WTC11 (cell line): ENCODE measurements around the gene MNT. TPM values are rescaled to one million over a fixed set of nuclear protein-coding genes. Genes with fewer than 3 reads are reported as not detected.

Experiments used
- ATAC-seq: fragments of 200-7000 bp; cut with Tn5 transposase; 2 replicates; pipeline ENCODE4 v1.10.0; 2021; ENCODE audit warnings: mild to moderate bottlenecking, moderate library complexity
- CTCF ChIA-PET: fragments of 300-600 bp; sonication (Branson Sonifier 250); formaldehyde crosslinking; loops from one replicate; lab custom pipeline; 2021; ENCODE audit warnings: antibody characterized with exemption; lab: Charles Lee
- POLR2A ChIA-PET: fragments of 350-600 bp; sonication (Branson Sonifier 250); formaldehyde crosslinking; loops from one replicate; lab custom pipeline; 2021; ENCODE audit warnings: antibody characterized with exemption; lab: Charles Lee
- DNase-seq: peaks from one replicate; pipeline ENCODE4 v3.0.0; 2021; ENCODE audit warnings: low spot score
- H3K27ac Mint-ChIP-seq: 2 replicates; pipeline ENCODE4 v1.8.0; 2021; ENCODE audit warnings: mixed read lengths
- H3K27me3 Mint-ChIP-seq: 2 replicates; pipeline ENCODE4 v1.8.0; 2021; ENCODE audit warnings: low read depth, mild to moderate bottlenecking, moderate library complexity, mixed read lengths
- H3K36me3 Mint-ChIP-seq: 2 replicates; pipeline ENCODE4 v1.8.0; 2021; ENCODE audit warnings: mixed read lengths
- H3K4me1 Mint-ChIP-seq: 2 replicates; pipeline ENCODE4 v1.8.0; 2022; ENCODE audit warnings: mixed read lengths
- H3K4me3 Mint-ChIP-seq: 2 replicates; pipeline ENCODE4 v1.8.0; 2021; ENCODE audit warnings: mild to moderate bottlenecking, moderate library complexity, mixed read lengths
- H3K9me3 Mint-ChIP-seq: 2 replicates; pipeline ENCODE4 v1.8.0; 2021; ENCODE audit warnings: mixed read lengths
- ATF1 ChIP-seq: sonication (generic); formaldehyde crosslinking; IDR thresholded peaks from 2 replicates; pipeline ENCODE4 v1.8.1; 2023; ENCODE audit warnings: mild to moderate bottlenecking, moderate library complexity, missing genetic modification reagents
- CREB1 ChIP-seq: sonication (generic); formaldehyde crosslinking; IDR thresholded peaks from 2 replicates; pipeline ENCODE4 v1.8.0; 2023; ENCODE audit warnings: mild to moderate bottlenecking, missing genetic modification reagents
- E2F4 ChIP-seq: sonication (generic); formaldehyde crosslinking; IDR thresholded peaks from 2 replicates; pipeline ENCODE4 v1.8.1; 2022; ENCODE audit warnings: low read depth, mild to moderate bottlenecking, moderate library complexity, missing genetic modification reagents, borderline replicate concordance
- ETV6 ChIP-seq: sonication (generic); formaldehyde crosslinking; IDR thresholded peaks from 2 replicates; pipeline ENCODE4 v1.8.1; 2022; ENCODE audit warnings: mild to moderate bottlenecking, missing genetic modification reagents
- FOXK1 ChIP-seq: sonication (generic); formaldehyde crosslinking; IDR thresholded peaks from 2 replicates; pipeline ENCODE4 v1.8.0; 2022; ENCODE audit warnings: mild to moderate bottlenecking, moderate library complexity, missing genetic modification reagents
- GRHL2 ChIP-seq: fragments of 250-450 bp; sonication (Bioruptor Pico); IDR thresholded peaks from 2 replicates; pipeline ENCODE4 v1.8.0; 2022; ENCODE audit warnings: mild to moderate bottlenecking, moderate library complexity; ENCODE audit not compliant: insufficient replicate concordance, severe bottlenecking
- HMGA2 ChIP-seq: fragments of 250-450 bp; sonication (Bioruptor Pico); IDR thresholded peaks from 2 replicates; pipeline ENCODE4 v1.4.0; 2021; ENCODE audit warnings: mild to moderate bottlenecking, moderate library complexity
- RELA ChIP-seq: sonication (generic); formaldehyde crosslinking; IDR thresholded peaks from 2 replicates; pipeline ENCODE4 v1.8.1; 2022; ENCODE audit warnings: missing genetic modification reagents, mild to moderate bottlenecking, borderline replicate concordance
- RORB ChIP-seq: fragments of 250-450 bp; sonication (Bioruptor Pico); IDR thresholded peaks from 2 replicates; pipeline ENCODE4 v1.9.0; 2021; ENCODE audit warnings: mild to moderate bottlenecking
- SMAD4 ChIP-seq: sonication (generic); formaldehyde crosslinking; IDR thresholded peaks from 2 replicates; pipeline ENCODE4 v1.8.0; 2022; ENCODE audit warnings: mild to moderate bottlenecking, missing genetic modification reagents
- SOX15 ChIP-seq: fragments of 250-450 bp; sonication (Bioruptor Pico); IDR thresholded peaks from 2 replicates; pipeline ENCODE4 v1.9.0; 2021; ENCODE audit warnings: mild to moderate bottlenecking
- TEAD4 ChIP-seq: sonication (generic); formaldehyde crosslinking; IDR thresholded peaks from 2 replicates; pipeline ENCODE4 v1.8.0; 2022; ENCODE audit warnings: mild to moderate bottlenecking, missing genetic modification reagents
- ZNF138 ChIP-seq: sonication (generic); formaldehyde crosslinking; conservative IDR thresholded peaks from 2 replicates; pipeline ENCODE4 v1.8.1; 2022; ENCODE audit warnings: mild to moderate bottlenecking, moderate library complexity, missing genetic modification reagents
- ZNF232 ChIP-seq: sonication (generic); formaldehyde crosslinking; IDR thresholded peaks from 2 replicates; pipeline ENCODE4 v1.8.0; 2022; ENCODE audit warnings: mild to moderate bottlenecking, missing genetic modification reagents
- ZNF396 ChIP-seq: fragments of 250-450 bp; sonication (Bioruptor Pico); IDR thresholded peaks from 2 replicates; pipeline ENCODE4 v1.8.0; 2021; ENCODE audit warnings: mild to moderate bottlenecking, moderate library complexity, borderline replicate concordance
- total RNA-seq: library from RNA; stranded (reverse); gene quantifications from 3 replicates; pipeline ENCODE4 v1.2.3, GENCODE V29; 2021
- TF ChIP-seq, protein P1 (sequence below): sonication (generic); formaldehyde crosslinking; IDR thresholded peaks from 2 replicates; pipeline ENCODE4 v1.8.0; 2023; ENCODE audit warnings: missing genetic modification reagents, mild to moderate bottlenecking, borderline replicate concordance
- TF ChIP-seq, protein P2 (sequence below): sonication (generic); formaldehyde crosslinking; IDR thresholded peaks from 2 replicates; pipeline ENCODE4 v1.8.1; 2022; ENCODE audit warnings: missing genetic modification reagents, borderline replicate concordance

The MNT gene
- total RNA-seq, 1 experiment from 2014 or later: 21.6 TPM

- TF ChIP-seq E2F4 (no peak), ZNF396 (CRISPR knock-in tag) (no peak), ZNF138 (CRISPR knock-in tag) (no peak), RORB (CRISPR knock-in tag) (no peak)
Measured at GRCh38 chr17:2394775-2395201, 6.1 kb downstream of the MNT start (continued).

- H3K4me3 Mint-ChIP-seq: peak overlapping the region; percentile 79
- H3K9me3 Mint-ChIP-seq: no peaks in the 10 kb centered on the region
- no peaks in the 10 kb centered on the region for H3K36me3 Mint-ChIP-seq
- H3K27me3 Mint-ChIP-seq: no peaks in the 10 kb centered on the region
- ChIA-PET POLR2A (interaction anchor here (1.8 to 2.2 kb wide), 2 partner anchors 8 to 22 kb away, joined by 7 to 13 read pairs; no protein-coding TSS in a partner anchor), CTCF (interaction anchor here (0.6 to 5.2 kb wide), 5 partner anchors 7 to 355 kb away, joined by 3 to 84 read pairs (median 6); no protein-coding TSS in a partner anchor)
- H3K27ac Mint-ChIP-seq: peak overlapping the region; percentile 96
- peaks cover 46% of the 10 kb centered on the region for H3K4me1 Mint-ChIP-seq
- no peak for TF ChIP-seq CREB1
- no peak for TF ChIP-seq RELA (CRISPR knock-in tag)
- TF ChIP-seq ETV6: no peak
- no peak for TF ChIP-seq ZNF232
- TF ChIP-seq SMAD4 (CRISPR knock-in tag): no peak
- TF ChIP-seq GRHL2 (CRISPR knock-in tag): no peak
- TF ChIP-seq HMGA2: no peak
- TF ChIP-seq, protein P1, sequence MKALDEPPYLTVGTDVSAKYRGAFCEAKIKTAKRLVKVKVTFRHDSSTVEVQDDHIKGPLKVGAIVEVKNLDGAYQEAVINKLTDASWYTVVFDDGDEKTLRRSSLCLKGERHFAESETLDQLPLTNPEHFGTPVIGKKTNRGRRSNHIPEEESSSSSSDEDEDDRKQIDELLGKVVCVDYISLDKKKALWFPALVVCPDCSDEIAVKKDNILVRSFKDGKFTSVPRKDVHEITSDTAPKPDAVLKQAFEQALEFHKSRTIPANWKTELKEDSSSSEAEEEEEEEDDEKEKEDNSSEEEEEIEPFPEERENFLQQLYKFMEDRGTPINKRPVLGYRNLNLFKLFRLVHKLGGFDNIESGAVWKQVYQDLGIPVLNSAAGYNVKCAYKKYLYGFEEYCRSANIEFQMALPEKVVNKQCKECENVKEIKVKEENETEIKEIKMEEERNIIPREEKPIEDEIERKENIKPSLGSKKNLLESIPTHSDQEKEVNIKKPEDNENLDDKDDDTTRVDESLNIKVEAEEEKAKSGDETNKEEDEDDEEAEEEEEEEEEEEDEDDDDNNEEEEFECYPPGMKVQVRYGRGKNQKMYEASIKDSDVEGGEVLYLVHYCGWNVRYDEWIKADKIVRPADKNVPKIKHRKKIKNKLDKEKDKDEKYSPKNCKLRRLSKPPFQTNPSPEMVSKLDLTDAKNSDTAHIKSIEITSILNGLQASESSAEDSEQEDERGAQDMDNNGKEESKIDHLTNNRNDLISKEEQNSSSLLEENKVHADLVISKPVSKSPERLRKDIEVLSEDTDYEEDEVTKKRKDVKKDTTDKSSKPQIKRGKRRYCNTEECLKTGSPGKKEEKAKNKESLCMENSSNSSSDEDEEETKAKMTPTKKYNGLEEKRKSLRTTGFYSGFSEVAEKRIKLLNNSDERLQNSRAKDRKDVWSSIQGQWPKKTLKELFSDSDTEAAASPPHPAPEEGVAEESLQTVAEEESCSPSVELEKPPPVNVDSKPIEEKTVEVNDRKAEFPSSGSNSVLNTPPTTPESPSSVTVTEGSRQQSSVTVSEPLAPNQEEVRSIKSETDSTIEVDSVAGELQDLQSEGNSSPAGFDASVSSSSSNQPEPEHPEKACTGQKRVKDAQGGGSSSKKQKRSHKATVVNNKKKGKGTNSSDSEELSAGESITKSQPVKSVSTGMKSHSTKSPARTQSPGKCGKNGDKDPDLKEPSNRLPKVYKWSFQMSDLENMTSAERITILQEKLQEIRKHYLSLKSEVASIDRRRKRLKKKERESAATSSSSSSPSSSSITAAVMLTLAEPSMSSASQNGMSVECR (CRISPR knock-in tag): no peak
- TF ChIP-seq RORB (CRISPR knock-in tag): no peak
- no peak for TF ChIP-seq FOXK1
- no peak for TF ChIP-seq ATF1 (CRISPR knock-in tag)
- no peak for TF ChIP-seq SOX15
- no peak for TF ChIP-seq E2F4
- TF ChIP-seq TEAD4 (CRISPR knock-in tag): no peak
- TF ChIP-seq, protein P2, sequence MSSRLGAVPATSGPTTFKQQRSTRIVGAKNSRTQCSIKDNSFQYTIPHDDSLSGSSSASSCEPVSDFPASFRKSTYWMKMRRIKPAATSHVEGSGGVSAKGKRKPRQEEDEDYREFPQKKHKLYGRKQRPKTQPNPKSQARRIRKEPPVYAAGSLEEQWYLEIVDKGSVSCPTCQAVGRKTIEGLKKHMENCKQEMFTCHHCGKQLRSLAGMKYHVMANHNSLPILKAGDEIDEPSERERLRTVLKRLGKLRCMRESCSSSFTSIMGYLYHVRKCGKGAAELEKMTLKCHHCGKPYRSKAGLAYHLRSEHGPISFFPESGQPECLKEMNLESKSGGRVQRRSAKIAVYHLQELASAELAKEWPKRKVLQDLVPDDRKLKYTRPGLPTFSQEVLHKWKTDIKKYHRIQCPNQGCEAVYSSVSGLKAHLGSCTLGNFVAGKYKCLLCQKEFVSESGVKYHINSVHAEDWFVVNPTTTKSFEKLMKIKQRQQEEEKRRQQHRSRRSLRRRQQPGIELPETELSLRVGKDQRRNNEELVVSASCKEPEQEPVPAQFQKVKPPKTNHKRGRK (CRISPR knock-in tag): no peak
- DNase-seq (no peak), ATAC-seq (peak; percentile 3)
Measured at GRCh38 chr17:2393954-2394749, 6.7 kb downstream of the MNT start.
